HAP-1 (cell line): ENCODE data around the gene DPP10.

Experiments used
- DNase-seq, 2 experiments: peaks; one replicate each; pipeline ENCODE4 v3.0.0-alpha.2; 2016 to 2020; ENCODE audit warnings: low spot score in 2 of 2
- H3K27me3 ChIP-seq: fragments of 250-450 bp; sonication (Bioruptor Pico); 2 replicates; pipeline ENCODE4 v1.5.1; 2020; ENCODE audit warnings: low read depth, mild to moderate bottlenecking, moderate library complexity
- H3K36me3 ChIP-seq: fragments of 250-450 bp; sonication (Bioruptor Pico); replicated peaks from 2 replicates; pipeline ENCODE4 v1.5.1; 2020; ENCODE audit warnings: mild to moderate bottlenecking
- H3K4me1 ChIP-seq: fragments of 250-450 bp; sonication (Bioruptor Pico); 2 replicates; pipeline ENCODE4 v1.5.1; 2020; ENCODE audit warnings: mild to moderate bottlenecking
- H3K4me3 ChIP-seq: fragments of 250-450 bp; sonication (Bioruptor Pico); 2 replicates; pipeline ENCODE4 v1.5.1; 2020; ENCODE audit warnings: mild to moderate bottlenecking, moderate library complexity
- H3K9me3 ChIP-seq: fragments of 250-450 bp; sonication (Bioruptor Pico); 2 replicates; pipeline ENCODE4 v1.5.1; 2020; ENCODE audit warnings: mild to moderate bottlenecking, moderate library complexity
- in situ Hi-C: fragments of 300-500 bp; cut with MboI; formaldehyde crosslinking; loops from 3 replicates; pipeline ENCODE4 v1.14.3; 2020; ENCODE audit warnings: low sequenced_read_pairs, inconsistent platforms, mixed read lengths

DPP10 gene

GRCh38 chr2:114526841-114527240, 84.4 kb downstream of the DPP10 start:
- Histone ChIP-seq H3K9me3 (no peaks in the 10 kb centered on the region), H3K4me3 (no peak overlapping the region), H3K4me1 (no peaks in the 10 kb centered on the region), H3K36me3 (no peaks in the 10 kb centered on the region), H3K27me3 (no peaks in the 10 kb centered on the region; the same call in 1 of the 2 replicates)
- no peak for DNase-seq
- in situ Hi-C loops = no loop called here

DNA sequence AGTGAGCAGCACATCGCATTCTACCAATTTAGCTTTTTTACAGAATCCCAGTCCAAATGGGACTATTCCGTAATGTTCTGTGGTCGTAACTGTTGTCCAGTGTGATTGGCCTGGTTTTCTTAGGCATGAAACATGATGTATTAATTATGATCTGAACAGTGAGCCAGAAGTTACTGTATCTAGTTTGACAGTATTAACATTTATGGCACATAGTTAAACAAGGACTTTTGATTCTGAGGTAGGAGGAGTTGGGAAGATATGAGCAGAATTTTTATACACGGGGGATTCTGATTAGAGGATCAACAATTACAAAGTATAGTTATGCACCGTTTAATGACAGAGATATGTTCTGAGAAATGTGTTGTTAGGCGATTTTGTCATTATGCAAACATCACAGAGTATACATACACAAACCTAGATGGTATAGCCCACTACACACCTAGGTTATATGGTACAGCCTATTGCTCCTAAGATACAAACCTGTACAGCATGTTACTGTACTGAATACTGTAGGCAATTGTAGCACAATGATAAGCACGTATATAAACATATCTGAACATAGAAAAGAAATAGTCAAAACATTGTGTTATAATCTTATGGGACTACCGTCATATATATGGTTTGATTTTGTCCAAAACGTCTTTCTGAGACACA, 85.0 kb downstream of the DPP10 start:
- Histone ChIP-seq H3K4me3 (no peak overlapping the region), H3K36me3 (no peaks in the 10 kb centered on the region), H3K4me1 (no peaks in the 10 kb centered on the region), H3K9me3 (no peaks in the 10 kb centered on the region), H3K27me3 (no peaks in the 10 kb centered on the region; the same call in 1 of the 2 replicates)
- no peak for DNase-seq
- in situ Hi-C loops = no loop called here

DNA sequence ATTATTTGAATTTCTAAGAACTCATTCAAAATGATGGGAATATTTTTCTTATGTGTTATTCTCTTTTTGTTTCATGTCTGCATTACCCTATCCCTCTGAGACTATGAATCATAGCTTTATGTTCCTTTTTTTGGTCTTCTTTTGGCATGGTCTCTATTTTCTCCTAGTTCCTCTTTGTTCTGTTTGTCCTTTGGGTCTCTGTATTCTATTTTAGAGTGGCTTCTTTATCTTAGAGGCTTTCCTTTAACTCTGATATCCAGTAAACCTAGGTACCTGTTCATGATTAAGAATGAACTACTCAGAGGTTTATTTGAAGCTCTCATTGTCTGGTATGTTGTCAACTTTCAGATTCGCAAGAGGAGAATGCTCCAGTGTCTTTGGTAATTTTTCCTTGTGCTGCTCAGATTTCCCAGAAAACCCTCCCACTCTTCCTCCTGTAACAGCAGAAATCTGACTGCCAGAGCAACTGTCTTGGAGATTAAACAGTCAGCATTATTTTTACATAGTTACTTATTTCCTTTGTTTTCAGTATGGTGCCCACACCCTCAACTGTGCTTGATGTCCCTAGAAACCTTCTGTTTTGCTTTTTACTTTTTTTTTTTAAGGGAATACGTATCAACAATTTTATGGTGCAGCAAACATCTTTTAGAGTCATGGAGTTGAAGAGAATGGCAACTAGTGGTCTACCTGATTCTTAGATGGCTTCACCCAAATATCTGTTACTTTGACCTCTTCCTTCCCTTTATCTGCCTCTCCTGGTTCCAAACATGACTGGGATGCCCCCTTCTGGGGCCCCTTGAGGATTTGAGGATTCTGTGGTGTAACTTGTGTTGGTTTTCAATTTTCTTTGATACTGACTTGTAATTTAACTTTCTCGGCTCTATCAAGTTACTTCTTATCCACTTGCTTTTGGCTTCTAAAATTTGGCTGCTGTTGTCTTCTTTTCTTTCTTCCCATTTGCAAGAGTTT, 92.0 kb downstream of the DPP10 start:
- no peaks in the 10 kb centered on the region for H3K36me3 ChIP-seq
- no peak for DNase-seq
- in situ Hi-C loops = no loop called here
- H3K4me1 ChIP-seq = no peaks in the 10 kb centered on the region
- 0 out of 2 replicates have a peak, but pooled peaks cover 3% of the 10 kb centered on the region for H3K27me3 ChIP-seq
- no peak overlapping the region for H3K4me3 ChIP-seq
- H3K9me3 ChIP-seq = no peaks in the 10 kb centered on the region

DNA sequence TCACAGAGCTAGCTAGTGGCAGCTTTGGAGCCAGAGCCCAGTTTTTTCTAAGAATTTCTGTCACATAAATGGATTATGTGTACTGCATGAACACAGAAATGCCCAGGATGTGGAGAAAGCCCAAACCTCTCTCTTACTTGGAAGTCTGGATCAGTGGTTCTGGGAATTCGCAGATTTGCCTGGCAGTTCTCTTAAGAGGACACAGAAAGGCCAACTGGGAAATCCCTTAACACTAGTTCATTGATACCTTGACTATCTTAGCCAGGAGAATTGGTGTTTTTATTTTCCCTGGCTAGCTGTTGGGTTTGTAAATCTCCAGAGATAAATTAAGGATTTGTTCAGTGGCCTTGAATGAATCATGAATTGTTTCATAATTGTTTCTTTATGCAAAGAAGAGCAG, 95.3 kb downstream of the DPP10 start:
- Histone ChIP-seq H3K4me1 (no peaks in the 10 kb centered on the region), H3K36me3 (no peaks in the 10 kb centered on the region), H3K4me3 (no peak overlapping the region), H3K9me3 (no peaks in the 10 kb centered on the region), H3K27me3 (0 out of 2 replicates have a peak, but pooled peaks cover 3% of the 10 kb centered on the region)
- in situ Hi-C loops = no loop called here
- DNase-seq = no peak

DNA sequence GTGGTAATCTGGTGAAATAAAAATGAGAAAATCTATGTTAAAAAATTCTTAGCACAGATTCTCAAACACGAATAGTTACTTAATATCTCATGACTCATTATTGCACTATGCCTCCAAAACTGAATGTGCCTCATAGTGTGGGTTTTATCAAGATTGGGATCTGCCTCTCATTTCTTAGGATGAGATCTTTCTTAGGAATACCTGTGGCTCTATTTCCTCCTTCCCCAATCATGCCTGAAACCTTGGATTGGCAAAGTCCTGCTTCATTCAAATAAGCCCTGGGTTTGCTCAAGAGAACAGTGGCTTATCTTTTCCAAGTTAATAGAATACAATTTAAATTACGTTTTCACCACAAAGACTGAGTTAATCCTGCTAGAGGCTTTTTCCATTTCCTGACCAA, 100.3 kb downstream of the DPP10 start:
- no peaks in the 10 kb centered on the region; the same call in 1 of the 2 replicates for H3K27me3 ChIP-seq
- no peaks in the 10 kb centered on the region for H3K36me3 ChIP-seq
- no peak for DNase-seq
- H3K9me3 ChIP-seq = no peaks in the 10 kb centered on the region
- H3K4me1 ChIP-seq = no peaks in the 10 kb centered on the region
- H3K4me3 ChIP-seq = no peak overlapping the region
- in situ Hi-C loops = no loop called here

GRCh38 chr2:114543236-114543766, 100.9 kb downstream of the DPP10 start:
- peak; percentile 3 to 9 for DNase-seq
- no peaks in the 10 kb centered on the region; the same call in 1 of the 2 replicates for H3K27me3 ChIP-seq
- no peaks in the 10 kb centered on the region for H3K9me3 ChIP-seq
- H3K4me3 ChIP-seq = no peak overlapping the region
- in situ Hi-C loops = no loop called here
- H3K4me1 ChIP-seq = no peaks in the 10 kb centered on the region
- no peaks in the 10 kb centered on the region for H3K36me3 ChIP-seq

DNA sequence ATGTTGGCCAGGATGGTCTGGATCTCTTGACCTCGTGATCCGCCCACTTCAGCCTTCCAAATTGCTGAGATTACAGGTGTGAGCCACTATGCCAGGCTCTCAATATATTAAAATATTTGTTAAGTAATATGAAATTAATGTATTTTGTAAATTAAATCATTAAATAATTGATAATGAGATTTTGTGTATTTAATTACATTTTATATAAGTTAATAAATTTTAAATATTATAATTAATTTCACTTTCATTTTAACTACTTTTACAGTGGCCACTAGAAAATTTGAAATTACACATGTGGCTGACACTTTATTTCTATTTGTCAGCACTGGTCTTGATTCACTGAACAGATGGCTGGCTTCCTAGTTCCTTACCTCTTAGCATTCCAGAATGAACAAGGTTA, 102.6 kb downstream of the DPP10 start:
- in situ Hi-C loops = no loop called here
- H3K36me3 ChIP-seq = no peaks in the 10 kb centered on the region

DNA sequence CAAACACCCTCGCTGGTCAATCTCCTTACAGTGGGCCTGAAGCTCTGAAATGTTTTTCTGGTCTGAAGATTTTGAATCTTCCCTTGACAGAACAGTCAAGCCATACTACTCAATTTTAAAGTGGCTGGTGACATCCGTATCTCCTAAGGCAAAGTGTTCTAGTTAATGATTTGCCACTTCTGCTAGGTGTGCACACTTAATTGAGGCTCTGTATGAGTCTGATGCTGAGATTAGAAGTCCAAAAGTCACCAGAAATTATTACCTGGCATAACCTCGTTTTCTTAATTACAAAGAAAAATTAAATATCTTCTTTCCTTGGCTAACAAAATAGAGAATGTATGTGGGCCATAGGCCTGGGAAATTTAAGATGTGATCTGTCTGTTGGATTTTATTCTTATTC, 104.1 kb downstream of the DPP10 start:
- H3K27me3 ChIP-seq = no peaks in the 10 kb centered on the region; the same call in 1 of the 2 replicates
- H3K36me3 ChIP-seq = no peaks in the 10 kb centered on the region
- no peak for DNase-seq
- H3K4me3 ChIP-seq = no peak overlapping the region
- no peaks in the 10 kb centered on the region for H3K4me1 ChIP-seq
- H3K9me3 ChIP-seq = no peaks in the 10 kb centered on the region
- in situ Hi-C loops = no loop called here

More for the DNA sequence above, 102.6 kb downstream of the DPP10 start:
- Histone ChIP-seq H3K4me3 (no peak overlapping the region), H3K4me1 (no peaks in the 10 kb centered on the region), H3K27me3 (no peaks in the 10 kb centered on the region; the same call in 1 of the 2 replicates), H3K9me3 (no peaks in the 10 kb centered on the region)
- no peak for DNase-seq

GRCh38 chr2:114548151-114548550, 105.7 kb downstream of the DPP10 start:
- no peak for DNase-seq
- Histone ChIP-seq H3K4me1 (no peaks in the 10 kb centered on the region), H3K27me3 (no peaks in the 10 kb centered on the region; the same call in 1 of the 2 replicates), H3K9me3 (no peaks in the 10 kb centered on the region), H3K36me3 (no peaks in the 10 kb centered on the region), H3K4me3 (no peak overlapping the region)
- in situ Hi-C loops = no loop called here

- no peaks in the 10 kb centered on the region; the same call in 1 of the 2 replicates for H3K27me3 ChIP-seq
- no peak for DNase-seq
- H3K4me1 ChIP-seq = no peaks in the 10 kb centered on the region
- no peaks in the 10 kb centered on the region for H3K36me3 ChIP-seq
- in situ Hi-C loops = no loop called here
- H3K9me3 ChIP-seq = no peaks in the 10 kb centered on the region
- H3K4me3 ChIP-seq = no peak overlapping the region
These were observed 107.9 kb downstream of the DPP10 start for GRCh38 chr2:114550364-114550763.

DNA sequence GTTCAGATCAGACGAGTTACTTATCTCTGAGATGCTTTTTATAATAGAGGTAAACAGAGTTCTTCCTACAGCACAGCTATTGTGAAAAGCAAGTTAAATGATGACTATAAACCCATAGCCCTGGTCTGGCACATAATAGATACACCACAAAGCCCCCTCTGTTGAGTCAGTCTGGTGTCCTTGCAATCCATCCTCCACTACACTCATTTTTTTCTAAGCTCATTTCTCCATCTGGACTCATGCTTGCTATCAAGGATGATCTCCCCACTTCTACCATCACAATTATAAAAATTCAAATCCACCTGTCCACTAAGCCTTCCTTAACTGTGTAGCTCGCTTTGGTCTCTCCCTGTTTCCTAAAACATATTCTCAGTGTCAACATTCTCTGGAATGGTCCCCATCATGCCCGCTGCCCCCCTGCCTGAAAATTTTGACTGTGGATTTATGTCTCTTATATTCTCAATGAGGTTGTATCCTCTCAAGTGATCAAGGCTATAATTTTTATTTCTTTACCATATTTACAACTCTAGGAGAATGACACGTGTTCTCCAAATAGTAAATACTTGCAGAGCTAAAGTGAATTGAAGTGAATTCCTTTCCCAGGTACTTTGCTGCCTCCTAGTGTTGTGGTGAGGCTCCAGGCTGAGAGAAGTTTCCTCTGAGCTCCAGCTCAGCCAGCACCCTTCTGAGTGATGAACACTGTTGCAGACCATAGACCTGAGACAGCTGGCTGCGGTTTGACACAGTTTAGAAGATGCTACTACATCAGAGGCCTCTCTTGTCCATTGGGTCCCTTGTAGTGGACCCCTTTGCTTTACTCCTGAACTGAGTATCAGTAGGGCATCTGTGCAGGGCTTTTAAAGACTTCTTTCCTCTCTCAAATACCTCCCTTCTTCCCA, 108.7 kb downstream of the DPP10 start:
- DNase-seq = peak; percentile 46 to 61
- Histone ChIP-seq H3K9me3 (no peaks in the 10 kb centered on the region), H3K36me3 (no peaks in the 10 kb centered on the region), H3K4me3 (no peak overlapping the region), H3K4me1 (no peaks in the 10 kb centered on the region), H3K27me3 (no peaks in the 10 kb centered on the region)
- in situ Hi-C loops = no loop called here

DNA sequence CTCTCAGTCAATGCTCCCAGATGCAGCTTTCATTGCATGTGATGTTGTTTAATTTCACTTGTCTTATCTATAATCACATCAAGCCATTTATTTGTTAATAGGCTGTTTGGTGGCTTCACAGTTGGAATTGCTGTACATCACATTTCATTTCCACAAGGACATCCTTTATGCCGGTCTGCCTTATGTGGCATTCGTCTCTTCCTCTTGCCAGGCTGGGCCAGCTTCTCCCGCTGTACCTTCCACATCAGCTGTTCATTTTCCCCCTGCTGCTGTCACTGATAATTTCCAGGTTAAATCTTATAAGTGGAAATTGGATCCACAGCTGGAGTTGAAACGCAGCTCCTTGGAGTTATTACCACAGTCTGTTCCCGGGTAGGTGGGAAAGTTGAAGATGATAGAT, 110.6 kb downstream of the DPP10 start:
- no peaks in the 10 kb centered on the region for H3K27me3 ChIP-seq
- no peaks in the 10 kb centered on the region for H3K4me1 ChIP-seq
- H3K9me3 ChIP-seq = no peaks in the 10 kb centered on the region
- DNase-seq = no peak
- in situ Hi-C loops = no loop called here
- no peak overlapping the region for H3K4me3 ChIP-seq
- no peaks in the 10 kb centered on the region for H3K36me3 ChIP-seq

DNA sequence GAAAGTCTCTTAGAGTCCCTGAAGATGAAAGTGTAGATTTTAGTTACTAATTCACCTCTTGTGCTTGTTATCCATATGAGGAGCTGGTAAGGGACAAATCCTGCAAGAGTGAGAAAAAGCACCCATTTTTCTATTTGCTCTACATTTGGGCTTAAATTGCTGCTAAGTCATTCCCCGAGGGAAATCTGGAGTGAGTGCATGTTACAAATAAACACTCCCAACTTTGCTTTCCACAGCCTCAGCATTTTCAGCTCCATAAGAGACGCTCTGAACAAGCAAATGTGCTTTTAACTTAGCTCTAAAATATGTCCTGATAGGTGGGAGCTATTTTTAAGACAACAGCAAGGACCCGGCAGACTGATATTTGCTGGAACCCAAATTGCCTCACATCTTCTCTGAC, 126.7 kb downstream of the DPP10 start:
- in situ Hi-C loops = no loop called here
- no peak for DNase-seq
- Histone ChIP-seq H3K4me1 (no peaks in the 10 kb centered on the region), H3K36me3 (no peaks in the 10 kb centered on the region), H3K27me3 (no peaks in the 10 kb centered on the region), H3K9me3 (no peaks in the 10 kb centered on the region), H3K4me3 (no peak overlapping the region)
